GOT3 (cell line): ENCODE measurements around the gene NLRP5.
"Not testable (repeated sequence)": the region's sequence is repeated elsewhere in the genome, so short reads cannot be mapped to it uniquely, and the experiment has no call there.

Experiments used
- DNase-seq: peaks from one replicate; lab custom pipeline; 2025; ENCODE audit warnings: mixed read lengths; lab: John Stamatoyannopoulos, UW

The NLRP5 gene

GRCh38 chr19:55986487-55986886, at the start of gene NLRP5:
Gene NLRP5, plus strand, starts transcription at chr19:55986775.
- no peak for DNase-seq

- DNase-seq = no peak
Observed at GRCh38 chr19:55939206-55939605, 47.4 kb upstream of the NLRP5 start.

GRCh38 chr19:55940306-55940705, 46.3 kb upstream of the NLRP5 start:
- no peak for DNase-seq

DNA sequence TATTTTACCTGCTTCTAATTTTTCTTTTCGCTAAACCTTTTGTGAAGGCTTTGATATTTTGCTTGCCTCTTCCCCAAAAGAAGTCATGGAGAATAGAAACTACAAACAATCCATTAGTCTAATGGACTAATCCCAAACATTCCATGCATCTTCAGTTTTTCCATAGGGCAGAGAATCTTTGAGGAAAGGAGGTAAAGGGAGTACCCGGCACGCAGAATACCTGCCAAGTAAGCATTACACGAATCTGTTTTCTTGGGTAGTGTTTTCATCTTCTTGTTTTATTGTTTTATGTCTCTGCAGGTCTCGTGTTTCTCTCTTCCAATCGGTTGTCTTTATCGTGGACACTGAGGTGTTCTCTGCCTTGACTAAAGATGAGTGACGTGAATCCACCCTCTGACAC, 39.0 kb upstream of the NLRP5 start, which contains the start of gene NLRP8:
Gene NLRP8, plus strand, starts transcription at position 301 of the 400 bp plus-strand sequence.
- no peak for DNase-seq

DNA sequence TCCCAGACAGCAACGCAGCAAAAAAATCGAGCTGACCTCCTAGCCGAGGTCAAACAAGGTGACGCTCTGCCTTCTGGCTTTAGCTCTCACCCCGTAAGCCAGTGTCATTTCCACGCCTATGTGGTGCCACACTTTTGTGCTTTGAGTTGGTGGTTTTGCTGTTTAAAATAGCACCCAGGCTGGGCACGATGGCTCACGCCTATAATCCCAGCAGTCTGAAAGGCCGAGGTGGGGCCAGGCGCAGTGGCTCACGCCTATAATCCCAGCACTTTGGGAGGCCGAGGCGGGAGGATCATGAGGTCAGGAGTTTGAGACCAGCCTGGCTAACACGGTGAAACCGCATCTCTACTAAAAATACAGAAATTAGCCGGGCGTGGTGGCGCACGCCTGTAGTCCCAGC, 36.0 kb upstream of the NLRP5 start:
- not testable (repeated sequence) for DNase-seq

DNA sequence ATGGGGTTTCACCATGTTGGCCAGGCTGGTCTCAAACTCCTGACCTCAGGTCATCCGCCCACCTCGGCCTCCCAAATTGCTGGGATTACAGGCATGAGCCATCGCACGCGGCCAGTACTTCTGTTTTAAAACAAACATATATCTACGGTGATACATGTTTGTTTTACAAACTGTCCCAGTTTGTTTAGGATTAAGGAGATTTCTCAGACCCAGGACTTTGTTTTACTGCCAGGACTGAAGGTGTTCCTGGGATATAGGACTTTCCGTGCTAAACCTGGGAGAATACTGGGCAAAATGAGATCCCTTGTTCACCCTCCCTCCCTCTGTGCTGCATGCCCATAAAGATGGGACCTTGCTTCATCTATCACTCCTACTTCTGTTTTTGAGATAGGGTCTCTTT, 30.1 kb upstream of the NLRP5 start:
- no peak for DNase-seq

DNA sequence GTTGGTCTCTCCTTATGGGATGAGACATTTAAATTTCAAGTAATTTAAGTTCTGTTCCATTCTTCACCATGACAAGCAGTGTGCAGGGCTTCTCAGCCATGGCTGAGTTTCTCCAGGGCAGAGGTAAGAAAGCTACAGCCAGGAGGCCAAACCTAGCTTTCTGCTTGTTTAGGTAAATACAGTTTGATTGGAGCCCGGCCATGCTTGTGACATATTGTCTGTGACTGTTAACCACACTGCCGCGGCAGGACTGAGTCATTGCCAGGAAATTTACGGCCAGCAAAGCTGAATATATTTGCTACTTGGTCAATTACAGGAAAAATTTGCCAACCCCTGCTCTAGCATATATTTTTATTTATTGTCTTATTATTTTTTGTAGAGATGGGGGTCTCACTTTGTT, 28.2 kb upstream of the NLRP5 start:
- DNase-seq = no peak

GRCh38 chr19:55959996-55960675, 26.4 kb upstream of the NLRP5 start:
- no peak for DNase-seq

DNA sequence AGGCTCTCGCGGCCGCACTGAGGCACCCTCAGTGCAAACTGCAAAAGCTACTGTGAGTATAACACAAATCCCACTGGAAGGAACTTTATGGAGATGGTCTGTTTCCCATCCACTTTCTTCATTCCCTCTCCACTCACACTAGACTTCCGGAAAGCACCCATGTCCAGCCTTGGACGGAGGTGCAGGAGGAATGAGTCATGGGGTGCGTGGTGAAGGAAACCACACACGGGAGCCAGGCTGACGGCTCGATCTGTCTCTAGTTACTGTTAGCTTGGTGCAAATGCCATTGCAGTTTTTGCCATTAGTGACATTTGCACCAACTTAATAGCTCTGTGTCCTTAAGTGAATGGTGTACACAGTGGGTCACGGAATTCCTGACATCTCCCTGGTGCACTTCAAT, 24.4 kb upstream of the NLRP5 start:
- no peak for DNase-seq

- no peak for DNase-seq
Observed at GRCh38 chr19:55973982-55974381, 12.6 kb upstream of the NLRP5 start.

- DNase-seq = no peak
Observed at GRCh38 chr19:55980415-55980814, 6.2 kb upstream of the NLRP5 start.

GRCh38 chr19:55985254-55985653, 1.3 kb upstream of the NLRP5 start:
- DNase-seq = no peak

DNA sequence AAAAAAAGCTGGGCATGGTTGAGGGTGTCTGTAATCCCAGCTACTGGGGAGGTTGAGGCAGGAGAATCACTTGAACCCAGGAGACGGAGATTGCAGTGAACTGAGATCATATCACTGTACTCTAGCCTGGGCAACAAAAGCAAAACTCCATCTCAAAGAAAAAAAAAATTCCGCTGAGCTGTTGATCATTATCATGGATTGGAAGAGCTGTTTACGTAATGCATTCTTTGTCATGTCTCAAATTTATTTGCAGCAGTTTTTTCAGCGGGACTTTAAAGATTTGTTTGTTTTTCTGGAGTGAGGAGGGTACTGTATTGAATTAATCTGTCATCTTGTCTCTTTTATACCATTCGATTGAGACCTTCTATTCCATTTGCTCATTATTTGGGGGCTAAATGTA, 4.3 kb downstream of the NLRP5 start:
- DNase-seq = no peak

GRCh38 chr19:55993492-55993891, 6.9 kb downstream of the NLRP5 start:
- DNase-seq = no peak

GRCh38 chr19:56014765-56015164, 28.2 kb downstream of the NLRP5 start:
- no peak for DNase-seq

DNA sequence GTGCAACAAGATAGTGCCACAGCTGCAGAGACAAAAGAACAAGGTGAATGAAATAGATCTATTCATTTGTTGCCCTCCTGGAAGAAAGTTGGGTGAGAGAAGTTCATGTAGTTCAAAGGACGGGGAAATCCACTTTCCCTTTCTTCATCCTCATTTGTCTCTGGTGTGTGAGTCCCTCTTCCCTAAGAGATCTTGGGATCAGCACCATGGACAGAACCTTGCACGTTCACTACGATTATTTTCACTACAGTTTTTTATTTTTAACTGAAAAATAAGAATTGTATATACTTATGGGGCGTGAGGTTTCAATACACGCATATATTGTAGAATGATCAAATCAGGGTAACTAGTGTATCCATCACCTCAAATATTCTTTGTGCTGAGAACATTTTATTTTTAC, 29.2 kb downstream of the NLRP5 start:
- DNase-seq = no peak

DNA sequence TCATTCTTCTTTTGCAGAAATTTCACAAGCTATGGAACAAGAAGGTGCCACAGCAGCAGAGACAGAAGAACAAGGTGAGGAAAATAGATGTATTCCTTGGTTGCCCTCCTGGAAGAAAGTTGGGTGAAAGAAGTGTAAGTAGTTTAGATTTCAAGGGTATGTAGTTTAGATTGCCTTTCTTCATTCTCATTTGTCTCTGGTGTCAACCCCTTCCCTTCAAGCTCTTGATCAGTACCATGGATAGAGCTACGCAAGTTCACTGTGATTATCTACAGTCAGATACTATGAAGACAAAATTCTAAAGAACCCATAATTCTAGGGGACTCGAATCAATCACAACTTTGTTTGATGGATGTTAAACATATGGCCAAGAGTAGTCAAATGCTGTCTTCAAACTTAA, 32.8 kb downstream of the NLRP5 start:
- not testable (repeated sequence) for DNase-seq

- not testable (repeated sequence) for DNase-seq
Observed at GRCh38 chr19:56020355-56020975, 33.9 kb downstream of the NLRP5 start.

GRCh38 chr19:56026769-56027168, 40.2 kb downstream of the NLRP5 start:
- no peak for DNase-seq

GRCh38 chr19:56053596-56053995, 67.0 kb downstream of the NLRP5 start:
- DNase-seq = no peak

- peak; percentile 29 for DNase-seq
Observed at GRCh38 chr19:56066152-56067023, 79.8 kb downstream of the NLRP5 start.

DNA sequence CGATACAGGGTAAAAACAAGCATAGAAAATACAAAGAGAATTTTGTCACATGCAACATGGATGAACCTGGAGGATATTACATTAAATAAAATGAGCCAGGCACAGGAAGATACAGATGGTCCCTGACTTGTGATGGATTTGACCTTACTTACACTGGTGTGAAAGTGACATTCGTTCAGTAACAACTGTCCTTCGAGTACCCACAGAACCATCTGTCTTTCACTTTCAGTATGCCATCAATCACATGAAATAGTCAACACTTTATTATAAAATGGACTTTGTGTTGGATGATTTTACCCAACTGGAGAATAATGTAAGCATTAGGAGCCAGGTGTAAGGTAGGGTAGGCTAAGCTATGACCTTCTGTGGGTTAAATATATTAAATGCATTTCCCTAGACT, 83.1 kb downstream of the NLRP5 start:
- no peak for DNase-seq

- DNase-seq = no peak
Observed at GRCh38 chr19:56071151-56071550, 84.6 kb downstream of the NLRP5 start.
